Tibial nerve (tissue), 4 donors: Measurements from ENCODE around the gene SNCG.

Source experiments
- EP300 ChIP-seq, 2 donors: sonication (generic); formaldehyde crosslinking; IDR thresholded peaks; one replicate each; pipeline ENCODE4 v1.6.1; 2017; ENCODE audit warnings: antibody characterized with exemption in 2 of 2, mild to moderate bottlenecking in 1 of 2
- TF ChIP-seq, protein P1 (sequence below), 5 experiments: fragments of 200-600 bp in 3 of 5; fragments of 450-650 bp in 2 of 5; sonication (generic) in 3 of 5; IDR thresholded peaks; one replicate each; pipeline ENCODE4 v1.5.1; 2016 to 2019; ENCODE audit warnings: antibody characterized with exemption in 5 of 5, mild to moderate bottlenecking in 3 of 5, moderate library complexity in 2 of 5

DNA sequence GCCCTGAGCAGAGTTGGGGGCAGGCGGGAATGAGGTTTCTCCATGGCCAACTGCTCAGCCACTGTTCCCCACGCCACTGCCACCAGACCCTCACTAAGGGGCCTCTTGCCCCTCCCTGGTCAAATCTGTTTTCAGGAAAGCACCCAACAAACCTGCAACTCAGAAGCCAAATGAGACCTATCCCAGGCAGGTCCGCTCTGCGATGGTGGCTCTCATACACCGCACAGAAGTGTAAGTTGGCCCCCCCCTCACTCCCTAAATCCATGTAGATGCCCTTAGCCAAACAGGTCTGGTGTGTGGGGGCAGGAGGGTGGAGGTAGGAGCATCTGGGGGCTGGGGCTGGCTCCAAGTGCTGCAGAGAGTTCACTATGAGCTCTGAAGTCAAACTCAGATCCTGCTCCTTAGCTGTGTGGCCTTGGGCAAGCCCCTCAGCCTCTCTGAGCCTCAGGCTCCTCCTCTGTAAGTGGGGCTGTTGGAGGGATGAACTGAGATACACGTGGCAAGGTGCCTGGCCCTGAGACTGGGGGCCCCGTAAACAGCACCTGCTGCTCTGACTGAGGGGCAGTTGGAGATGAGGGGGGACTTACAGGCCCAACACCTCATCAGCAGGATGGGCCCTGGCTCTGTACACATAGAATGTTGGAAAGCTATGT is 2.1 kb upstream of the SNCG start:
- TF ChIP-seq, protein P1, sequence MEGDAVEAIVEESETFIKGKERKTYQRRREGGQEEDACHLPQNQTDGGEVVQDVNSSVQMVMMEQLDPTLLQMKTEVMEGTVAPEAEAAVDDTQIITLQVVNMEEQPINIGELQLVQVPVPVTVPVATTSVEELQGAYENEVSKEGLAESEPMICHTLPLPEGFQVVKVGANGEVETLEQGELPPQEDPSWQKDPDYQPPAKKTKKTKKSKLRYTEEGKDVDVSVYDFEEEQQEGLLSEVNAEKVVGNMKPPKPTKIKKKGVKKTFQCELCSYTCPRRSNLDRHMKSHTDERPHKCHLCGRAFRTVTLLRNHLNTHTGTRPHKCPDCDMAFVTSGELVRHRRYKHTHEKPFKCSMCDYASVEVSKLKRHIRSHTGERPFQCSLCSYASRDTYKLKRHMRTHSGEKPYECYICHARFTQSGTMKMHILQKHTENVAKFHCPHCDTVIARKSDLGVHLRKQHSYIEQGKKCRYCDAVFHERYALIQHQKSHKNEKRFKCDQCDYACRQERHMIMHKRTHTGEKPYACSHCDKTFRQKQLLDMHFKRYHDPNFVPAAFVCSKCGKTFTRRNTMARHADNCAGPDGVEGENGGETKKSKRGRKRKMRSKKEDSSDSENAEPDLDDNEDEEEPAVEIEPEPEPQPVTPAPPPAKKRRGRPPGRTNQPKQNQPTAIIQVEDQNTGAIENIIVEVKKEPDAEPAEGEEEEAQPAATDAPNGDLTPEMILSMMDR (IDR thresholded peaks at IDR 0.05), result no peak
- no peak for TF ChIP-seq EP300 (IDR thresholded peaks at IDR 0.05)
